ENCODE results near the gene ZNF181.
"Not testable (repeated sequence)": the region's sequence is repeated elsewhere in the genome, so short reads cannot be mapped to it uniquely, and the experiment has no call there.

The ZNF181 gene

DNA sequence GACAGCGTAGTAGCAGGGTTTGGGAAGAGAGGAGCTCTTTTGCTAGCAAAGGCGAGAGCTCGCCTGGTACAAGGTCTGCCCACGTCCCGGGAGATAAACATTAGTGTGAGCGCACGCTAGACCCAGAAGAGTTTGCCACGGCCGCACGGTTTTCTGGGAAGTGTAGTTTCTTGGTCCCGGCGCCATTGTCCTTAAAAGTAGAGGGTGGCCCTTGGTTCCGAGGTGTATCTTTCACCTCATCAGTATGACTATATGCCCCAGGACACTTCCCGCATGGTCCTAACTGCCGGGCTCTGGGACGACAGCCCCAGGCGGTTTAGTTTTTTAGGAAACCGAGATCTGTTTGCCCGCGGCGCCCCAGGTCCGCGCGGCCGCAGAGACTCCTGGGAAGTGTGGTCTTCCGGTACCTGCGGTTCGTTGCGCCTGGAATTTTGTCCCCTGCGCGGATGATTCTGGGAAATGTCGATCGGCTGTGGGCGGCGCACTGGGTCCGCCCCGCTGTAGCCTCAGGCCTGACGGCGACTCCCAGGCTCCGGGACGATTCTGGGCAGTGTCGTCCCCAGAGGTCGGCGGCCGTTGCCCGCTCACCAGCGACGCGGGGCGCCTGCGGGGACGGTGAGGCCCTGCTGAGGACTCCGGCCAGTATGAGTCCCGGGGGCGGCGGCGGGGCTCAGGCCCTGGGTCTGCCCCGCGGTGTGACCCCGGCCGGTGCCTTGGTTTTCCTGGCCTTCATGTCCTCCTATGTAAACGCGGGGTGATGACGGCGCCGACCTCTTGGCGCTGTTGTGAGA lies at the start of gene ZNF181:
Gene ZNF181 (plus strand): TSS at position 498 of the 791 bp plus-strand sequence. CDS start 795 bp downstream, outside the sequence.
- DNase-seq (ENCODE audit: low spot score in 2 of 2) (peak; percentile 61 to 88), ATAC-seq (peak; percentile 91)
- peaks cover 9% of the 10 kb centered on the region for H3K9me3 Mint-ChIP-seq
- peaks cover 26% of the 10 kb centered on the region for H3K36me3 Mint-ChIP-seq
- peaks cover 12% of the 10 kb centered on the region for H3K4me1 Mint-ChIP-seq
- peak within 1 kb of the TSS; percentile 91 for H3K27ac Mint-ChIP-seq
- peak within 1 kb of the TSS; percentile 81 for H3K4me3 Mint-ChIP-seq

DNA sequence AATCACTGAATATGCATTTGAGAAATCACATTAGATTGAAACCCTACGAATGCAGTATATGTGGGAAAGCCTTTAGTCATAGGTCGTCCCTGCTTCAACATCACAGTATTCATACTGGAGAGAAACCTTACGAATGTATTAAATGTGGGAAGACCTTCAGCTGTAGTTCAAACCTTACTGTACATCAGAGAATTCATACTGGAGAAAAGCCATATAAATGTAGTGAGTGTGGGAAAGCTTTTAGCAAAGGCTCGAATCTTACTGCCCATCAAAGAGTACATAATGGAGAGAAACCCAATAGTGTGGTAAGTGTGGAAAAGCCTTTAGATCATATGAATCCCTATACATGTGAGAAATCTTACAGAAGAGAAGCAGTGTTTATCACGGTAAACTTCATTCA lies 48.8 kb upstream of the ZNF181 start:
- Mint-ChIP-seq H3K36me3 (peaks cover 45% of the 10 kb centered on the region), H3K9me3 (peaks cover 43% of the 10 kb centered on the region)
- not testable (repeated sequence) for H3K4me3 Mint-ChIP-seq; DNase-seq (ENCODE audit: low spot score in 2 of 2); H3K27ac Mint-ChIP-seq; H3K4me1 Mint-ChIP-seq; ATAC-seq

DNA sequence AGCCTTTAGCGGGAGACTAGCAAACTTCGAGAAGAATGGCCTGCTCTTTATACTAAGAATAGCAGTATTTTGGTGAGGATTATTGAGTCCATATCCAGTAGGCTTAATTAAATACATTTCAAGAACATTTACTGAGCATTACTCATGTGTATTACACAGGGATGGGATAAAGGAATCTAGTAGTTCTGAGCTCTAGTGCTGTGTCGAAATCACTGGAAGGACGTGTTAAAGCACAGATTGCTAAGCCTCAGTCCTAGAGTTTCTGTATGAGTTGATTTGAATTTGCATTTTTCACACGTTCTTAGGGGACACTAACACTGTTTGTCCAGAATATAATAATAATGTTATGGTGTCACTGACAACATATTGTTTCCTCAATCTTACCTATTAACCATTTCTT lies 47.6 kb upstream of the ZNF181 start:
- Mint-ChIP-seq H3K4me1 (no peaks in the 10 kb centered on the region), H3K9me3 (peaks cover 40% of the 10 kb centered on the region)

DNA sequence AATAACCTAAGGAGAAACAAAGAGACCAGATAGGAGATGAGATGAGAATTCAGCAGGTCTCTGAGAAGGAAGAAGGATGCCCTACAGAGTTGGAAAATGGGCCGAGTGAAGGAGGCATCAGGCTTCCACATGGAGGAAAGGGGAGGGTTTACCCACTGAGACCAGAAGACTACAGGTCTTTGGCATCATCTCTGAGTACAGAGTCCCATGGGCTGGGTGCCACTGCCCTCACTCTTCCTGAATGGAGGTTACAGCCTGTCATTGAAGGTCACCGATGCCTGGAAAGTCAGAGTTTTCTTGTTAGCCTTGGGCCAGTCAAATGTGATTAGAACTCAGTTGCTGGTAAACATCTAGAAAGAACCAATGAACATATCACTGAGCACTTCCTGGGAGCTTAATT lies 46.7 kb upstream of the ZNF181 start:
- DNase-seq (ENCODE audit: low spot score in 2 of 2) (no peak), ATAC-seq (no peak)
- peaks cover 40% of the 10 kb centered on the region for H3K9me3 Mint-ChIP-seq
- H3K27ac Mint-ChIP-seq, result no peak overlapping the region
- peaks cover 24% of the 10 kb centered on the region for H3K36me3 Mint-ChIP-seq
- no peak overlapping the region for H3K4me3 Mint-ChIP-seq
- H3K4me1 Mint-ChIP-seq, result no peaks in the 10 kb centered on the region

More for the DNA sequence above, 47.6 kb upstream of the ZNF181 start:
- no peak overlapping the region for H3K27ac Mint-ChIP-seq
- ATAC-seq (no peak), DNase-seq (ENCODE audit: low spot score in 2 of 2) (no peak)
- peaks cover 33% of the 10 kb centered on the region for H3K36me3 Mint-ChIP-seq
- no peak overlapping the region for H3K4me3 Mint-ChIP-seq

DNA sequence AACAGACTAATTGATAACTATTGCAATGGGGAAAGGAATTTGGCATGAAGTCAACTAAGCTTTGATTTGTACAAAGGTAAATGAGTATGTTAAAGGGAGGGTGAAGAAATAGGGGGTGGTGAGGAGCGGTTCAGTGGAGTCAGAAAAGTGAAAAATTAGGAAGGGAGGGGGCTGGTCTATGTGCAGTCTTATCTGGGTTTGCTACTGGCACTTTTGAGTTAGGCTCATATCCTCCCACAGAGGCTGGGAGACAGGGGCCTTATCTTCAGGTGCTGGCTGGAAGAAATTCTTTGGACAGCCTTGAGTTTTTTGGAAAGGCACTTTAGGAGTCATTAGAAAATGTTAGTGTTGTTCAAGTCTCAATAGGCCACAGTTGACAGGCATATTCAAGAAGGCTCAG lies 45.5 kb upstream of the ZNF181 start:
- Mint-ChIP-seq H3K27ac (no peak overlapping the region), H3K36me3 (peaks cover 12% of the 10 kb centered on the region), H3K4me1 (no peaks in the 10 kb centered on the region), H3K4me3 (no peak overlapping the region), H3K9me3 (peaks cover 36% of the 10 kb centered on the region)
- DNase-seq (ENCODE audit: low spot score in 2 of 2), result no peak
- ATAC-seq, result no peak

DNA sequence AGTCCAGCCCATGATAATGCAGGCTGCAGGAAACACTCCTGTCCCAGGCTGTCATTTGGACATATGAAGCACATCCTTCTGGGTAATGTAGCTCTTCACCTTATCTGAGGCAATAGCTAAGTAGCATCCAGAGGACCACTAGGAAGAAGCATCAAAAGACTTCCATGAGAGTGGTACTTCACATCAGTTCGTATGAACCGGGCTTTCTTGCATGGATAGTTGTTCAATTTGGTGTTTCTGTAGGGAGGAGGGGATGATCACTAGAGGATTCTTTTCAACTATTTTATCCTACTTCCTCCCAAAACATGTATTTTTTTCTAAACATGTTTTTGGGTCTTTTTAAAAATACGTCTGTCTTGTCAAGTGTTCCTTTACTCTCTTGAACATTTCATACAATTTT lies 43.7 kb upstream of the ZNF181 start:
- no peak for ATAC-seq
- Mint-ChIP-seq H3K36me3 (no peaks in the 10 kb centered on the region), H3K4me3 (no peak overlapping the region), H3K9me3 (peaks cover 31% of the 10 kb centered on the region), H3K4me1 (no peaks in the 10 kb centered on the region), H3K27ac (no peak overlapping the region)
- DNase-seq (ENCODE audit: low spot score in 2 of 2), result no peak

DNA sequence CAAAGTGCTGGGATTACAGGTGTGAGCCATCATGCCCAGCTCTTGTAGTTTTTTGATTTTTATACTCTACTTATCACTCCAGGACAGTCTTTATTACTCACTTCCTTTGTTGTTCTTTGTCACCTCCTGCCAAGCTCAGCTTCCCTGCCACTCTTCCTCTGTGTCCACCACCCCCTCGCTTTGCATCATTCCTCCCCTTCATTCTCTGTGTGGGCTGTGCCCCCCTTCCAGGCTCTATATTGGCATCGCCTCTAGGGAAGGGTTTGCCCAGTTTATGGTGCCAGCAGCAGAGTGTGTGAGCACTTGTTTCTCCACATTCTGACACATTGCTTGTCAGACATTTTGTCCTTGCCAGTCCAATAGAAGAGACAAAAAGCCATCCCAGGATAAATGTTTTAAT lies 41.5 kb upstream of the ZNF181 start:
- no peaks in the 10 kb centered on the region for H3K36me3 Mint-ChIP-seq
- H3K9me3 Mint-ChIP-seq, result peaks cover 15% of the 10 kb centered on the region
- ATAC-seq, result no peak
- no peak overlapping the region for H3K4me3 Mint-ChIP-seq
- H3K27ac Mint-ChIP-seq, result no peak overlapping the region
- H3K4me1 Mint-ChIP-seq, result no peaks in the 10 kb centered on the region
- no peak for DNase-seq (ENCODE audit: low spot score in 2 of 2)

DNA sequence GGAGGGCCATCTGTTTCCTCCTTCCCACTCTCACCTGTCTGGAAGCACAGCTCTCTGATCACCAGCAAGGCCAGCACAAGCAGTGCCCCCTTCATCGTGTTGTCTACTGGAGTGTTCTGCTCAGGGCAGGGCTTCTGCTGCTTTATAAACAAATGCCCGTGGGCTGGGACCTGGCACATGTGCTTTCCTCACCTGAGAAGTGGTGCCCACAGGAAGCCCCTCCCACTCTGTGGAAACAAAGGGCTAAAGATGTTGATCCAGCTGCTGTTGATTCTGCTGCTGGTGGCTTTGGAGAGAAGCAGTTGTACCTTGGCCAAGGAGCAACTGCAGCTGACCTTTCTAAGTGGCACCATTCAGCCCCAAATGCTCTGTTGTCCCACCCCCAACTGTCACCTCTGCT lies 26.4 kb upstream of the ZNF181 start:
- Mint-ChIP-seq H3K36me3 (no peaks in the 10 kb centered on the region), H3K9me3 (no peaks in the 10 kb centered on the region), H3K4me3 (no peak overlapping the region), H3K27ac (no peak overlapping the region), H3K4me1 (peaks cover 4% of the 10 kb centered on the region)
- ATAC-seq (no peak), DNase-seq (ENCODE audit: low spot score in 2 of 2) (no peak)

DNA sequence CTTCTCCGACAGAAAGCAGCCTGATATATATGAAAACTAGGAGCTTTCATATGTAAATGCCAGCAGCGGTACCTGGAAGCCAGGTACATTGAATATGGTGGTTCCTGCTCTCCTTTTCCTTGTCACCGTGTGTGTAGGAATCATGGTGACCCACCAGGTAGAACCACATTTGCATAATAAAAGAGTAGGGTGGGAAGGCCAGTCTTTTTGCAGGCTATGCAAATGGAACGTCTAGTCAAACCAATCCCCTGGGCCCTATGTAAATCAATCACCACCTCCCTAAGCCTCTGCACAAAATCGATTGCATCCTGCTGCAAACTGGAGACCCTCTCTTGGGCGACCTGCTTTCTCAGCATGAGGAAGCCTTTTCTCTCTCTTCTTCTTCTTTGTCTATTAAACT lies 22.2 kb upstream of the ZNF181 start:
- Mint-ChIP-seq H3K27ac (no peak overlapping the region), H3K4me1 (peaks cover 6% of the 10 kb centered on the region)
- ATAC-seq, result no peak

DNA sequence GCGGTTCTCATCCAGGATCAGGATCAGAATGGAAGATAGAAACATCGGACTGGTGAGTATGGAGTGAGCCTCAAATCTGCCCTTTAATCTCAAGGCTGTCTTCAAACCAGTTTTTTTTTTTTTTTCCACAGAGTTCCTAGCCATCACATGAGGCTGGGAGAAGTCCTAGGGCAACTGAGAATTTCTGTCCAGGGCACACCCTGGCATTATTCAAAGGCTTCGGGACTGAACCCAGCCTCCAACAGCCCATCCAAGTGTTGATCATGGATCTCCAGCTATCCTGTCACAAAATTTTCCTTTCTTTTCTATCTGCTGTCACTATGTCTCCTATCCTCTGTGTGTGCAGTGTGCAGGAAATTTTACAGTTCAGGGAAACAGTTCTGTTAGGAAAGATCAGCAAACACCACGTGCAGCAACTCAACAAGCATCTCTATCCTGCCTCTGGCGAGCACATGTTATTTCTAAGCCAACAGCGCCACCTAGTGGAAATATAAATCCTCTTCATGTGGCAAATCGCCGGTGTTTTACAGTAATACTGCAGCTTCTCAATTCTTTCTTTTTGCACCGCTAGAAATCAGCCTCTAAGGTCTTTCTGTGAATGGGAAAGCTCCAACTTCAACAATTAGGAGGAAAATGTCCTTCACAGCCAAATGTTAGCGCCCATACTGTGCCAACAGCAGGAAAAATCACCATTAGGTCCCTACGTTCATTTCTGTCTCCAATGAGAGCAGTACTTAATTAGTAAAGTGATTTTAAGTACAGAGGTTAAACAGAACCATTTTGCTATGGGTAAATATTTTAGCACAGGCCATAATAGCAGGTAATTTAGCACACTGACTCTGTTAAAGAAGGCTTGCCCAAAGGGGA lies 21.4 kb upstream of the ZNF181 start:
- peak; percentile 70 for ATAC-seq
- no peak overlapping the region for H3K4me3 Mint-ChIP-seq
- H3K9me3 Mint-ChIP-seq, result peaks cover 7% of the 10 kb centered on the region
- no peaks in the 10 kb centered on the region for H3K36me3 Mint-ChIP-seq
- peaks cover 6% of the 10 kb centered on the region for H3K4me1 Mint-ChIP-seq
- no peak overlapping the region for H3K27ac Mint-ChIP-seq
- DNase-seq (ENCODE audit: low spot score in 2 of 2), result peak; percentile 40 to 72

More for the DNA sequence above, 22.2 kb upstream of the ZNF181 start:
- peaks cover 7% of the 10 kb centered on the region for H3K9me3 Mint-ChIP-seq
- H3K36me3 Mint-ChIP-seq, result no peaks in the 10 kb centered on the region
- DNase-seq (ENCODE audit: low spot score in 2 of 2), result no peak
- no peak overlapping the region for H3K4me3 Mint-ChIP-seq

DNA sequence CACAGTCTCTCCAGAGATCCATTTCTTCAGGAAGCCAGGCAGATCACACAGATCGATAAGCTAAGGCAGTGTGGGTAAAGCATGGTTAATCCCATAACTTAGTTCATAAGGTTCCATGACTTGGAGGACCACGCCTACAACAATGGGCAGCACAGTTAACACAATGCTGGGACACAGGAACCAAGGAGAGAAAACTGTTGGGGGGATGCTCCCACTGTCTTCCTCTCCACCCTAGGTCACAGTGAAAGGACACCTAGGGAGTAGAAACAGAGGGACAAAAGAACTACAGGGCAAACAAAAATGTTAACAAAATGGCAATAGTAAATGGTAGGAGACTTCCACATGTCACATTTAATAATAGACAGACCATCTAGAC lies 20.8 kb upstream of the ZNF181 start:
- peaks cover 6% of the 10 kb centered on the region for H3K4me1 Mint-ChIP-seq
- no peaks in the 10 kb centered on the region for H3K36me3 Mint-ChIP-seq
- no peak overlapping the region for H3K27ac Mint-ChIP-seq
- H3K4me3 Mint-ChIP-seq, result no peak overlapping the region
- no peak for ATAC-seq
- peaks cover 7% of the 10 kb centered on the region for H3K9me3 Mint-ChIP-seq
- DNase-seq (ENCODE audit: low spot score in 2 of 2), result no peak

DNA sequence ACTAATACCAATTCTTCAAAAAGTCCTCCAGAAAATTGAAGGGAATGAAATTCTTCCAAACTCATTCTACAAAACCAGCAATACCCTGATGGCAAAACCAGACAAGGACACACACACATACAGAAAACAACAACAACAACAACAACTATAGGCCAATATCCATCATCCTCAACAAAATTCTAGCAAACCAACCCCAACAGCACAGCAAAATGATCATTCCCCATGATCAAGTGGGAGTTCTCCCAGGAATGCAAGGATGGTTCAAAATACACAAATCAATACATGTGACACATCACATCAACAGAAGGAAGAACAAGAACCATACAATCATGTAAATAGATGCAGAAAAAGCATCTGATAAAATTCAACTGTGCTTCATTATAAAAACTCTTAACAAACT lies 18.7 kb upstream of the ZNF181 start:
- ATAC-seq, result no peak
- DNase-seq (ENCODE audit: low spot score in 2 of 2), result no peak
- Mint-ChIP-seq H3K36me3 (no peaks in the 10 kb centered on the region), H3K9me3 (peaks cover 7% of the 10 kb centered on the region), H3K27ac (no peak overlapping the region), H3K4me1 (peaks cover 6% of the 10 kb centered on the region), H3K4me3 (no peak overlapping the region)

DNA sequence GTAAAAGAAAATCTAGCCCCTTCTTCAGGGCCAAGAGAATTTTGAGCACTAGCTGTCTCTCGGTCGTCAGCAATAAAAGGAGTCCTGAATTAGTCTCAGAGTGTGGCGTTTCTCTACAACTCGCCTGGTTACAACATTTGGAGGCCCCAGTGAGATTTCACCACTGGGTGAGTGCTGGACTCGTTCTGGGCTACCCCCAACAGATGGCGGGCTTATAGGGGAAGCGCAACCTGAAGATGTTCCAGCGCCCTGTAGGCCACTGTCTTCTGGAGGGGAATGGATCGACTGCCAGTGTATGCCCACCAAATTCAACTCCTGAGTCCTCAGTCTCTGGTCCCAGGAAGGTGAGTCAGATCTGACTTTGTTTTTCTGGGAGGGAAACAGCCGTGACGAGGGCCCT lies 11.7 kb upstream of the ZNF181 start:
- Mint-ChIP-seq H3K27ac (peak overlapping the region; percentile 10), H3K4me3 (no peak overlapping the region), H3K9me3 (no peaks in the 10 kb centered on the region), H3K4me1 (no peaks in the 10 kb centered on the region), H3K36me3 (peaks cover 4% of the 10 kb centered on the region)
- DNase-seq (ENCODE audit: low spot score in 2 of 2) (no peak), ATAC-seq (no peak)

DNA sequence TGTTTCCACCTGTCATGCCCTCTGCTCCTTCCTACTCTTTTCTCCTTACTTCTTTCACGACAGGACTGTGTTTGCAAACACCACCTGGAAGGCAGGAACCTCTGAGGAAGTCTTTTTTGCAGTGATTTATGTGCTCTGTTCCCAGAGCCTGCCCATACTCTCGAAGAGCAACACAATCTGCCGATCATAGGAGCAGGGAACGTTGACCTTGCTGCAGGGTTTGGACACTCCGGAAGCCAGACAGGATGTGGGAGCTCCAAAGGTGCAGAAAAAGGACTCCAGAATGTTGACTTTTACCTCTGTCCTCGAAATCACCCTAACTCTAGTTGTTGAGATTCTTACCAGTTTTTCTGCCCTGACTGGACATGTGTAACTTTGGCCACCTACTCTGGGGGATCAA lies 8.6 kb upstream of the ZNF181 start:
- H3K36me3 Mint-ChIP-seq, result peaks cover 4% of the 10 kb centered on the region
- ATAC-seq, result no peak
- no peak for DNase-seq (ENCODE audit: low spot score in 2 of 2)
- H3K4me3 Mint-ChIP-seq, result no peak overlapping the region
- H3K4me1 Mint-ChIP-seq, result no peaks in the 10 kb centered on the region
- H3K9me3 Mint-ChIP-seq, result no peaks in the 10 kb centered on the region
- H3K27ac Mint-ChIP-seq, result no peak overlapping the region

DNA sequence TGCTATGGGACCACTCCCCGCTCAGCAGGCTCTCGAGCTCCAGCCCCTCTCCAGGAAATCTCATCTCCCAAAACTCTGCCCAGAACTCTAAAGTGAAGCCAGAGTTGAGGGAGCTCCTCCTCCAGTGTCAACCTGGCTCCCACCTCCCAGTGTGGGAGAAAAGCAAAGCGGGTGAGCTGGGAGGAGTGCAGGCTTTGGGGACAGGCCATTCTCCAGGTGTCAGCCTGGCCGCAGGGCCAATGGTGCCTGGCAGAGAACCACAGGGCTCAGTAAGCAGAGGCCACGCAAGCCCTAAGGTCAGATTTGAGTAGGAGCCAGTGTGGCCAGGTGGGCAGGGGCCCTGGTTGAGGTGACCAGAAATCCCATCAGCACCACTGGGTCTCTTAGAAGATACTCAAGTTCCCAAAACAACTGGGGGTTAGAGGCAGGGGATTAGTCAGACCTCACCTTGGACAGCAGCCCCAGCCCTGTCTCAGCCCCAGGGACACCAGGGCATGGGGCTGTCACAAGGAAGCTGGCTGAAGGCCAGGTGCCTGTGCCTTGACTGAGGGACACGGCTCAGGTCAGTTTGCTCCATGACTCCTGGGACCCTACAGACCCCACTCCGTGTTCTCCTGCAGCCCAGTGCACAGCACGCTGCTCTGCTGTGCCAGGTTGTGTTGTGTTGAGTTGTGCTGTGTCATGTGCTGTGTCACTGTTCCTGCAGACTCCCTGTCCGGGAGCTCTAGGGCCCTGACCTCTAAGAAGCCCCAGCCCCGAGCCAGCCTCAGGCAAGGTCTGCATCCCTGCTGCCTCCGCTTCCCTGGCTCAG lies 2.8 kb upstream of the ZNF181 start:
- no peak overlapping the region for H3K4me3 Mint-ChIP-seq
- H3K4me1 Mint-ChIP-seq, result peaks cover 12% of the 10 kb centered on the region
- H3K27ac Mint-ChIP-seq, result no peak overlapping the region
- peaks cover 6% of the 10 kb centered on the region for H3K9me3 Mint-ChIP-seq
- DNase-seq (ENCODE audit: low spot score in 2 of 2), result no peak
- no peak for ATAC-seq
- peaks cover 15% of the 10 kb centered on the region for H3K36me3 Mint-ChIP-seq
